HepG2 (cell line): Measurements from ENCODE around the gene DNMT3B.

ENCODE experiments used
- BRCA1 ChIP-seq: sonication (generic); formaldehyde crosslinking; IDR thresholded peaks from 2 replicates; pipeline ENCODE4 v1.4.0; 2020; ENCODE audit warnings: missing genetic modification reagents
- CTCF ChIP-seq: sonication (generic); formaldehyde crosslinking; IDR thresholded peaks from 2 replicates; pipeline ENCODE4 v1.5.0; 2020; ENCODE audit warnings: mild to moderate bottlenecking, missing genetic modification reagents, moderate library complexity
- GATAD2A ChIP-seq: IDR thresholded peaks from 2 replicates; pipeline ENCODE4 v1.6.1; 2016
- HCFC1 ChIP-seq: fragments of 150-350 bp; IDR thresholded peaks from 2 replicates; pipeline ENCODE4 v1.6.1; 2014; ENCODE audit warnings: low read depth, low read length
- HNF1A ChIP-seq, 2 experiments: sonication (generic) in 1 of 2; formaldehyde crosslinking in 1 of 2; IDR thresholded peaks; 2 replicates each; pipeline versions ENCODE4 v1.4.0 to v1.6.1; 2016 to 2020; ENCODE audit warnings: borderline replicate concordance in 1 of 2, low read depth in 1 of 2, mild to moderate bottlenecking in 1 of 2, missing genetic modification reagents in 1 of 2
- NR2C2 ChIP-seq: sonication (generic); formaldehyde crosslinking; IDR thresholded peaks from 2 replicates; pipeline ENCODE4 v1.4.0; 2020; ENCODE audit warnings: missing genetic modification reagents, mild to moderate bottlenecking, moderate library complexity, borderline replicate concordance
- RFX3 ChIP-seq: IDR thresholded peaks from 2 replicates; pipeline ENCODE4 v1.6.1; 2016; ENCODE audit warnings: missing biosample characterization, missing genetic modification reagents
- SUZ12 ChIP-seq: fragments of 150-350 bp; IDR thresholded peaks from 2 replicates; pipeline ENCODE4 v1.6.1; 2014; ENCODE audit warnings: low read depth, low read length
- USF2 ChIP-seq, 2 experiments: sonication (generic) in 1 of 2; formaldehyde crosslinking in 1 of 2; IDR thresholded peaks; 2 replicates each; pipeline versions ENCODE4 v1.5.1 to v1.6.1; 2011 to 2020; ENCODE audit warnings: borderline replicate concordance in 1 of 2, low read depth in 1 of 2, low read length in 1 of 2, mild to moderate bottlenecking in 1 of 2, missing genetic modification reagents in 1 of 2, moderate library complexity in 1 of 2
- ZBTB43 ChIP-seq: sonication (generic); formaldehyde crosslinking; conservative IDR thresholded peaks from 2 replicates; pipeline ENCODE4 v1.4.0; 2020; ENCODE audit warnings: missing genetic modification reagents
- ZNF407 ChIP-seq: sonication (generic); formaldehyde crosslinking; IDR thresholded peaks from one replicate; pipeline ENCODE4 v1.5.1; 2020; ENCODE audit warnings: mild to moderate bottlenecking, missing genetic modification reagents; ENCODE audit errors: not compliant biosample characterization

- TF ChIP-seq GATAD2A (CRISPR knock-in tag) (no peak), CTCF (CRISPR knock-in tag) (no peak), ZNF407 (CRISPR knock-in tag) (peak; percentile 32), SUZ12 (no peak), USF2 (IDR thresholded peaks at IDR 0.05; ENCODE audit: low read depth, low read length) (peak; percentile 29; the same call in 1 of the 2 replicates), USF2 (CRISPR knock-in tag; IDR thresholded peaks at IDR 0.05; ENCODE audit: borderline replicate concordance) (peak; percentile 76; the same call in 1 of the 2 replicates), NR2C2 (CRISPR knock-in tag) (no peak), HNF1A (IDR thresholded peaks at IDR 0.05; ENCODE audit: low read depth) (no peak), HNF1A (CRISPR knock-in tag; IDR thresholded peaks at IDR 0.05; ENCODE audit: borderline replicate concordance) (no peak; the same call in 1 of the 2 replicates), RFX3 (no peak), BRCA1 (CRISPR knock-in tag) (no peak), HCFC1 (no peak), ZBTB43 (no peak)
Measured at GRCh38 chr20:32767418-32768198, 5.4 kb downstream of the DNMT3B start.
